ENCODE data around the gene RUNDC1.
"Not testable (repeated sequence)": the region's sequence is repeated elsewhere in the genome, so short reads cannot be mapped to it uniquely, and the experiment has no call there.

RUNDC1 gene

DNA sequence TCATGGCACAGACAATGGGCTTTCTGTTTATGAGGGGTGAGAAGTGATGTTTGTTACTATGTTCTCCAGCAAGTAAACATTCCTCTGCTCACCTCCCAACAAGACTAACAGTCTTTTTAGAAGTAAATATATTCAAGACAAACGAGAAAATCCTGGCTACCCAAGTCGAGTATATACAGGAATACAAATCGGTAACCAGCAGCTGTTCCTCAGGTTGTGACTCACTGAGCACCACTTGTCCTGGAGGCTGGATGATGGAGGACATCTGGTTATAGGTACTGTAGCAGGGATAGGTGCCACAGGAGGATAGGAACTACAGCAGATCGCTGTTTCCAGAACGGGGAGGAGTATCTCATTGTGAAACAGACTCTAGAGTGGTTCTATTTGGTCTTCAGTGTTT is 12.5 kb downstream of the RUNDC1 start:
- ATAC-seq, result no peak

DNA sequence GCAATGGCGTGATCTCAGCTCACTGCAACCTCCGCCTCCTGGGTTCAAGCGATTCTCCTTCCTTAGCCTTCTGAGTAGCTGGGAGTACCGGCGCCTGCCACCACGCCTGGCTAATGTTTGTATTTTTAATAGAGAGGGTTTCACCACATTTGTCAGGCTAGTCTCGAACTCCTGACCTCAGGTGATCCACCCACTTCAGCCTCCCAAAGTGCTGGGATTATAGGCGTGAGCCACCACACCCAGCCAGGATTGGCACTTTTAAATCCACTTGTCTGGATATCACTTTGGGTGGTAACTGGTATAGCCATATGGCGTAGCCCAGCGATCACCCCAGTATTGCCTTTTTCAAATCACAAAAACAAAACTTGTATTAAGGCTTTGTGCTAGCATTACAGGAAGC is 13.5 kb downstream of the RUNDC1 start:
- not testable (repeated sequence) for ATAC-seq

- no peak for ATAC-seq
These were observed 17.1 kb downstream of the RUNDC1 start for GRCh38 chr17:42997390-42997983.

GRCh38 chr17:42997984-42998938 is 17.9 kb downstream of the RUNDC1 start, which contains the start of gene RPL27:
Gene RPL27, plus strand, starts transcription at chr17:42998419. Its CDS starts 332 bp downstream, at chr17:42998751.
- ATAC-seq, result peak; percentile 96 to 97

DNA sequence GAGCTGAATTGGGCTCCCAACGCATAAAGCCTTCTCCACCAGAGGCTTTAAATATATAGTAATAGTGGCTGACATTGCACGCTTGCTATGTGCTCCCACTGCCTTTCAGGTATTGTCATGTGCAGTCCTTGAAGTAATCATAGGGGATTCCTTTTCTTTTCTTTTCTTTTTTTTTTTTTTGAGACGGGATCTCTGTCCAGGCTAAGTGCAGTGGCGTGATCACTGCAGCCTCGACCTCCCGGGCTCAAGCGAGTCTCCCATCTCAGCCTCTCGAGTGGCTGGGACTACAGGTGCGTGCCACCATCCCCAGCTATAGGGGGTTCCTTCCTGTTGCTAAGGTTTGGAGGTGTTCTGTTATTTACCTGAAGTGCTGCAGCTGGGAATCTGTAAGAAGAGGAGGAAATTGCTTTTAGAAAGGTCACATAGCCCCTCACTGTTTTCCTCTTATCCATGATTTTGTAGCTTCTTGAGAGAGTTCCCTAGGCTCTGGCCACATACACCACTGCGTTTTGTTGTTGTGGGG is 18.7 kb downstream of the RUNDC1 start:
- no peak for ATAC-seq

DNA sequence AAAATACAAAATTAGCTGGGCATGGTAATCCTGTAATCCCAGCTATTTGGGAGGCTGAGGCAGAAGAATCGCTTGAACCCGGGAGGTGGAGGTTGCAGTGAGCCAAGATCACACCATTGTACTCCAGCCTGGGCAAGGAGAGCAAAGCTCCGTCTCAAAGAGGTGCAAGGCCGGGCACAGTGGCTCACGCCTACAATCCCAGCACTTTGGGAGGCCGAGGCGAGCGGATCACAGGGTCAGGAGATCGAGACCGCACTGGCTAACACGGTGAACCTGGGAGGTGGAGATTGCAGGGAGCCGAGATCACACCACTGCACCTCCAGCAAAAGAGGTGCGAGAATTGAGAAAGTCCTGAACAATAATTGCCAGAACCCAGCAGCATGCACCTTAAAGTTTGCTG is 20.5 kb downstream of the RUNDC1 start:
- ATAC-seq, result not testable (repeated sequence)

- ATAC-seq, result no peak
These were observed 23.3 kb downstream of the RUNDC1 start for GRCh38 chr17:43003542-43004172.

GRCh38 chr17:43006639-43007551 is 26.5 kb downstream of the RUNDC1 start, which contains the start of gene IFI35:
Gene IFI35, plus strand, starts transcription at chr17:43006784. Its CDS starts 164 bp downstream, at chr17:43006948.
- peak; percentile 98 for ATAC-seq

GRCh38 chr17:43010667-43011308 is 30.4 kb downstream of the RUNDC1 start:
- no peak for ATAC-seq

DNA sequence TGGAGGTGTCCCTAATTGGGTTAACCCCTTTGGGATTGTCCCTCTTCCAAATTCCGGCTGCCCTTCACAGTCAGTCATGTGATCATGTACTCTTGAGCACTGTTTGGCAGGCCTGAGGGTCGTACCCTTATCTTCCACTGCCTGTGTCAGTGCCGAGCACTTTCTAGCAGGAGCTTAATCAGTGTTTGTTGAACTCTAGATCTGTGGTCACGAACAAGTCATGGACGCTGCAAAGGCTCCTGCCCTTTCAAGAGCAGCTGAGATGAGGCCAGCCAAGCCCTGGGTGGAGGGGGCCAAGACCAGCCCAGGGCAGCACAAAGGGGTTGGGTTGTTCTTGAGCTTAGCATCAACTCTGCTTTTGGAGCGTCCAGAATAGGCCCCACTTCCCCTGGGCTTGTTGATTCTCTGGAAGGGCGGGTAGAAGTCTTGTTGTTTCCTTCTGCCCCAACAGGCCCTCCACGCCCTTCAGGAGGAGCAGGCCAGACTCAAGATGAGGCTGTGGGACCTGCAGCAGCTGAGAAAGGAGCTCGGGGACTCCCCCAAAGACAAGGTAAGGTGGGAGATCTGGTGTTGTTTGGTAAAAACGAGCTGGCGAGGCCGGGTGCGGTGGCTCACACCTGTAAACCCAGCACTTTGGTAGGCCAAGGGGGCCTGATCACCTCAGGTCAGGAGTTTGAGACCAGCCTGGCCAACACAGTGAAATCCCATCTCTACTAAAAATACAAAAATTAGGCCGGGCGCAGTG is 31.5 kb downstream of the RUNDC1 start:
- ATAC-seq, result no peak

DNA sequence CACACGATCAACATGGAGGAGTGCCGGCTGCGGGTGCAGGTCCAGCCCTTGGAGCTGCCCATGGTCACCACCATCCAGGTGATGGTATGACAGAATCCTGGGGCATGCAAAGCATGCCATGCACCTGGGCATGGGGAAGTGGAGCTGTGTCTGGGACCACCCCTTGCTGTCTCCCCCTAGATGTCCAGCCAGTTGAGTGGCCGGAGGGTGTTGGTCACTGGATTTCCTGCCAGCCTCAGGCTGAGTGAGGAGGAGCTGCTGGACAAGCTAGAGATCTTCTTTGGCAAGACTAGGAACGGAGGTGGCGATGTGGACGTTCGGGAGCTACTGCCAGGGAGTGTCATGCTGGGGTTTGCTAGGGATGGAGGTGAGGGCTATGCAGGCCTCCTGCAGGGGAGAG is 32.9 kb downstream of the RUNDC1 start:
- no peak for ATAC-seq

GRCh38 chr17:43014020-43014648 is 33.8 kb downstream of the RUNDC1 start:
- ATAC-seq, result no peak

GRCh38 chr17:43014649-43015542 is 34.5 kb downstream of the RUNDC1 start:
- no peak for ATAC-seq

DNA sequence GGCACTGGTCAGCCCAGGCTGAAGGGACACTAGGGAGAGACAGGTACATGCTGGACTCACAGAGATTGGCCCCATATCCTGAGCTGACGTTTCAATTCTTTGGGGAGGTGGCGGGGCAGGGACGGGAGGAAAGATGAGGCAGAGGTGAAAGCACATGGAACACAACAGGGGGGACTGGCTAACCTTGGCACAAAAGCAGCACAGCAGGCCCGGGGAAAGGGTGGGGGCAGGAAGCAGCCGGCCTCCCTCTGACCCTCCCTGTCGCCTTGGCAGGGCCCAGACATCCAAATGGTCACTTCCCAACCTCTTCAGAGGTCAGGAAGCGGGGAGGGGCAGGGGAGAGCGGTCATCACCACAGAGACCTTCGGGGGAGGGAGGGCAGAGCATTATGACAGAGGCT is 35.2 kb downstream of the RUNDC1 start:
- no peak for ATAC-seq

DNA sequence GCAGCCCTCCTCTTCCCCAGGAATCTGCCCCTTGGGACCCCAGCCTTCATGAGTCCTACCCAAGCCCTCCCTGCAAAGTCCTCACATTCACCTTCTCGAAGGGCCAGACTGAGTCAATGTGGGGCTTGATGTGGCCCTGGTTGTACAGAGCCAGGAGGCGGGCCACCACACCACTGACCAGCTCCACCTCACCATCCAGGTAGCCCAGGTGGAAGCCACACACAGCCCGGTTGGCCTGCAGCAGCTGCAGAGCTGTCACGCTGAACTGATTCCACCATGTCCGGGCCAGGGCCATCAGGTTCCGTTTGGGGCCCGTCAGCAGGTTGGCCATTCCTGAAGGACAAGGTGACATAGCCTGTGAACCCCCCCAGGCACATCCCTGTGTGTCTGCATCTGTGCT is 35.9 kb downstream of the RUNDC1 start:
- no peak for ATAC-seq

- peak in 1 of 2 donors; percentile 12 for ATAC-seq
These were observed 37.9 kb downstream of the RUNDC1 start for GRCh38 chr17:43018008-43018853.

- ATAC-seq, result no peak
These were observed 38.6 kb downstream of the RUNDC1 start for GRCh38 chr17:43018932-43019331.

- no peak for ATAC-seq
These were observed 39.1 kb downstream of the RUNDC1 start for GRCh38 chr17:43019418-43019817.
